ENCODE results near the gene PRMT7.

The PRMT7 gene

DNA sequence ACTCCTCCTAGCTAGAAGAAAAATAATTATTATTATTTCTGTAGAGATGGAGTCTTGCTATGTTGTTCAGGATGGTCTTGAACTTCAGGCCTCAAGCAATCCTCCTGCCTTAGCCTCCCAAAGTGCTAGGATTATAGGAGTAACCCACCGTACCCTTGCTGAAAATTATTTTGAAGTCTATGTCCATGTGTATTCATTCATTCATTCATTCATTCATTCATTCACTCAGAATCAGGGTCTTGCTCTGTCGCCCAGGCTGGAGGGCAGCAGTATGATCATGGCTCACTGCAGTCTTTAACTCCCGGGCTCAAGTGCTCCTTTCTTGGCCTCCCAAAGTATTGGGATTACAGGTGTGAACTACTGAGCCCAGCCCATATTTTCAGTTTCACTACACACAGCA lies 4.2 kb upstream of the PRMT7 start:
- Mint-ChIP-seq H3K36me3 (ENCODE audit: low read depth) (peaks cover 89% of the 10 kb centered on the region), H3K4me3 (no peak overlapping the region), H3K9me3 (no peaks in the 10 kb centered on the region), H3K4me1 (ENCODE audit: low read depth) (peaks cover 22% of the 10 kb centered on the region), H3K27ac (no peak overlapping the region), H3K27me3 (no peaks in the 10 kb centered on the region)
- intact Hi-C loops (cut with micrococcal nuclease) = no loop called here

DNA sequence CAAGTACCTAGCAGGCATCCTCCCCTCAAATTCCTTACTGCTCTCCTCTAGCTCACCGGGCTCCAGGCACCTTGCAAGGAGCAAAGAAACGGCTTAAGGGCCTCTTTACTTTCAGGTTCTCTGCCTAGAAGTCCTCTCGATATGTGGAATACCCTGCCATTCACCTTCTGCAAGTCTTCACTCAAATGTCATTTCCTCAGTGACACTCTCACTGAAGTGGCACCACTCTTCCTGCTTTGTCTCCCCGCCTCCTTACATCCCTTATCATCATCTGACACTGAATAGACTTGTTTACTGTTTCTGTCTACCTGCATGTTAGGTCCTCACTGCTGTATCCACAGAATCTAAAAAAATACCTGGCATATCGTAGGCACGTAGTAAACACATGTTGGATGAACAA lies 1.0 kb upstream of the PRMT7 start:
- Mint-ChIP-seq H3K27ac (peak overlapping the region; percentile 95), H3K4me1 (ENCODE audit: low read depth) (peaks cover 30% of the 10 kb centered on the region), H3K27me3 (no peaks in the 10 kb centered on the region), H3K36me3 (ENCODE audit: low read depth) (peaks cover 71% of the 10 kb centered on the region), H3K4me3 (peak overlapping the region; percentile 92), H3K9me3 (no peaks in the 10 kb centered on the region)
- intact Hi-C loops (cut with micrococcal nuclease) = loop anchor here (1.0 to 5.0 kb wide), 3 partner anchors 44 to 62 kb away; partner anchors contain the start of gene PLA2G15

DNA sequence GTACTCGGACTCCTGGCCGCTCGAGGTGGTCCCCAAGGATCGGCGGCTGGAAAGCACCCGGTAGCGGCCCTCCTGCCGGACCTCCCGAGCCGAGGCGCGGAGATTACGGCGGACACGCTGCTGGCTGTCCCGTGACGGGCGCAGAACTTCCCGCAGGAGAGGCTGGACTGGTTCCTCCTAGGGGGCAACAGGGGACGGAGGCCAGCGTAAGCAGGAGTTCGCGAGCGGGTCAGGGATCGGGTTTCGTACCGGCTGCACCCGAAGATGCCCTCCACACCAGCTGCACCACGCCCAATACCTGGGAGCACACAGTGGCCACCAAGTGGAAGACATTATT lies 414 bp upstream of the PRMT7 start:
- Mint-ChIP-seq H3K9me3 (no peaks in the 10 kb centered on the region), H3K27me3 (no peaks in the 10 kb centered on the region), H3K4me3 (peak overlapping the region; percentile 92), H3K27ac (peak overlapping the region; percentile 95), H3K4me1 (ENCODE audit: low read depth) (peaks cover 30% of the 10 kb centered on the region), H3K36me3 (ENCODE audit: low read depth) (peaks cover 71% of the 10 kb centered on the region)
- intact Hi-C loops (cut with micrococcal nuclease) = loop anchor here (1.0 to 5.0 kb wide), 3 partner anchors 45 to 63 kb away; partner anchors contain the start of gene PLA2G15

GRCh38 chr16:68313116-68313515 lies 2.3 kb downstream of the PRMT7 start:
- H3K4me3 Mint-ChIP-seq = no peak overlapping the region
- H3K4me1 Mint-ChIP-seq (ENCODE audit: low read depth) = peaks cover 30% of the 10 kb centered on the region
- H3K36me3 Mint-ChIP-seq (ENCODE audit: low read depth) = peaks cover 69% of the 10 kb centered on the region
- no peaks in the 10 kb centered on the region for H3K9me3 Mint-ChIP-seq
- intact Hi-C loops (cut with micrococcal nuclease) = loop anchor here (5.0 kb wide), 1 partner anchor 66 kb away; the partner anchor contains the start of gene PLA2G15
- no peaks in the 10 kb centered on the region for H3K27me3 Mint-ChIP-seq
- no peak overlapping the region for H3K27ac Mint-ChIP-seq

GRCh38 chr16:68319185-68319908 lies 8.5 kb downstream of the PRMT7 start:
- H3K36me3 Mint-ChIP-seq (ENCODE audit: low read depth) = peaks cover 88% of the 10 kb centered on the region
- intact Hi-C loops (cut with micrococcal nuclease) = no loop called here

DNA sequence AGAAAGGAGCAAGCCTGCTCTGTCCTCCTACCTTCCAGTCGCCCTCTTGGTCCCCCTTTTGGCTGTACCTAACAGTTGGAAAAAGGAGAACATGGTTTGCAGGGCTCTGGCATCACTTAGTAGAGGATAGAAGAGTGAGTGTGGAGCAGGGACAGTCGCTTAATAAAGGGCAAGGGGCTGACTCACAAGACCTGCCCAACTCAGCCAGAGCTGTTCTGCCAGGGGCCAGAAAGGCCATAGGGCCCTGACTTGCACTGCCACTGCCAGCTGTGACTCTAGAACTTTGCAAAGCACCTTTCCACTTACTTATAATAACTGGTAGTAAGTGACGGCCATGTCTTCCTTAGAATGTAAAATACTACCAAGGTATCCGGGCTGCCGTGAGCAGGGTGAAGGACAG lies 13.5 kb downstream of the PRMT7 start:
- Mint-ChIP-seq H3K27ac (no peak overlapping the region), H3K27me3 (no peaks in the 10 kb centered on the region), H3K36me3 (ENCODE audit: low read depth) (peaks cover 68% of the 10 kb centered on the region), H3K4me3 (no peak overlapping the region), H3K9me3 (no peaks in the 10 kb centered on the region), H3K4me1 (ENCODE audit: low read depth) (no peaks in the 10 kb centered on the region)
- intact Hi-C loops (cut with micrococcal nuclease) = no loop called here

More at GRCh38 chr16:68319185-68319908, 8.5 kb downstream of the PRMT7 start:
- Mint-ChIP-seq H3K9me3 (no peaks in the 10 kb centered on the region), H3K4me1 (ENCODE audit: low read depth) (peaks cover 7% of the 10 kb centered on the region), H3K27me3 (no peaks in the 10 kb centered on the region), H3K27ac (peak overlapping the region; percentile 1), H3K4me3 (no peak overlapping the region)

DNA sequence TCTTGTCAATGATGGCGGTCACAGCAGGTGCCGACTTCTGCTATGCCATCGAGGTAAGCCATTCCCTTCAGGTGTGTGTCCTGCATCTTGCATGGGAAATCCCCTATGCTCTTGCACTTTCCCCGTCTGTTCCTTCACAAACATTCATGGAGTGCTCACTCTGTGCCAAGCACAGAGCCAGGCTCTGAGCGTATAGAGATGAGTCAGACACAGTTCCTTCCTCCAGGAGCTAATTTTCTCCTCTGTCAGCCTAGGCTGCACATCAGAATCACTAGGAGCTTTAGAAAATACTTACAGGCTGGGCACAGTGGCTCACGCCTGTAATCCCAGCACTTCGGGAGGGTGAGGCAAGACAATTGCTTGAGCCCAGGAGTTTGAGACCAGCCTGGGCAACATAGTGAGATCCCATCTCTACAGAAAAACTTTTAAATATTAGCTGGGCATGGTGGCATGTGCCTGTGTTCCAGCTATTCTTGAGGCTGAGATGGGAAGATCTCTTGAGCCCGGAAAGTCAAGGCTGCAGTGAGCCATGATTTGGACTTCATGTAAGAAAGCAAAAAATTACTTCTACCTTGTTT lies 14.1 kb downstream of the PRMT7 start:
- H3K9me3 Mint-ChIP-seq = no peaks in the 10 kb centered on the region
- H3K4me3 Mint-ChIP-seq = no peak overlapping the region
- no peaks in the 10 kb centered on the region for H3K27me3 Mint-ChIP-seq
- intact Hi-C loops (cut with micrococcal nuclease) = no loop called here
- H3K36me3 Mint-ChIP-seq (ENCODE audit: low read depth) = peaks cover 64% of the 10 kb centered on the region
- H3K27ac Mint-ChIP-seq = no peak overlapping the region
- H3K4me1 Mint-ChIP-seq (ENCODE audit: low read depth) = no peaks in the 10 kb centered on the region

GRCh38 chr16:68328151-68328859 lies 17.5 kb downstream of the PRMT7 start:
- Mint-ChIP-seq H3K27me3 (no peaks in the 10 kb centered on the region), H3K4me1 (ENCODE audit: low read depth) (peaks cover 20% of the 10 kb centered on the region), H3K9me3 (no peaks in the 10 kb centered on the region), H3K36me3 (ENCODE audit: low read depth) (peaks cover 38% of the 10 kb centered on the region), H3K4me3 (no peak overlapping the region), H3K27ac (no peak overlapping the region)
- intact Hi-C loops (cut with micrococcal nuclease) = loop anchor here (1.0 kb wide), 2 partner anchors 67 to 88 kb away; no protein-coding TSS in a partner anchor

DNA sequence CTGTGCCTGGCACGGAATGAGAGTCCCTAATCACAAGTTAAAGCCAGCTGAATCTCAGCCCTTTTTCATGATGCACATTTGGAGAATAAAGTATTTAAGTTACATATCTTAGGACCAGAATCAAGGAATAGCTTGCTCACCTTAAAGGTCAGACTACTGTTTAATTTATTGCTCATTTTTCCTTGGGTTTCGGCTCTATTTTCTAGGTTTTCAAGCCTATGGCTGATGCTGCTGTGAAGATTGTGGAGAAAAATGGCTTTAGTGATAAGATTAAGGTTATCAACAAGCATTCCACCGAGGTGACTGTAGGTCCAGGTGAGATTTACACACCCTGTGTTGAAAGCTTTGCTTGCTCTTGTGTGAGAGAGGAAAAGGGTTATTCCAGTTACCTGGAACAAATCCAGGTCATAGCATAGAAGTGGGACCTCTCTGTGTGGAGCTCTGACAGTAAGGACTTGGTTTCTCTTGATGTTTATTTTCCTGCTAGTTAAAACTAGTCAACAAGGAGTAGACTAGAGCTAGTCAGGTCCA lies 18.1 kb downstream of the PRMT7 start:
- no peaks in the 10 kb centered on the region for H3K9me3 Mint-ChIP-seq
- no peak overlapping the region for H3K4me3 Mint-ChIP-seq
- peaks cover 20% of the 10 kb centered on the region for H3K4me1 Mint-ChIP-seq (ENCODE audit: low read depth)
- H3K27ac Mint-ChIP-seq = no peak overlapping the region
- peaks cover 35% of the 10 kb centered on the region for H3K36me3 Mint-ChIP-seq (ENCODE audit: low read depth)
- intact Hi-C loops (cut with micrococcal nuclease) = loop anchor here (1.0 kb wide), 2 partner anchors 68 to 89 kb away; no protein-coding TSS in a partner anchor
- no peaks in the 10 kb centered on the region for H3K27me3 Mint-ChIP-seq

- Mint-ChIP-seq H3K27ac (peak overlapping the region; percentile 77), H3K4me3 (peak overlapping the region; percentile 18), H3K36me3 (ENCODE audit: low read depth) (peaks cover 42% of the 10 kb centered on the region), H3K4me1 (ENCODE audit: low read depth) (peaks cover 27% of the 10 kb centered on the region), H3K27me3 (no peaks in the 10 kb centered on the region), H3K9me3 (no peaks in the 10 kb centered on the region)
- intact Hi-C loops (cut with micrococcal nuclease) = no loop called here
Observed at GRCh38 chr16:68331879-68332410, 21.1 kb downstream of the PRMT7 start.

GRCh38 chr16:68332411-68333121 lies 21.7 kb downstream of the PRMT7 start:
- Mint-ChIP-seq H3K36me3 (ENCODE audit: low read depth) (peaks cover 43% of the 10 kb centered on the region), H3K27me3 (no peaks in the 10 kb centered on the region), H3K4me1 (ENCODE audit: low read depth) (peaks cover 27% of the 10 kb centered on the region), H3K4me3 (peak overlapping the region; percentile 18), H3K27ac (peak overlapping the region; percentile 77), H3K9me3 (no peaks in the 10 kb centered on the region)
- intact Hi-C loops (cut with micrococcal nuclease) = no loop called here

DNA sequence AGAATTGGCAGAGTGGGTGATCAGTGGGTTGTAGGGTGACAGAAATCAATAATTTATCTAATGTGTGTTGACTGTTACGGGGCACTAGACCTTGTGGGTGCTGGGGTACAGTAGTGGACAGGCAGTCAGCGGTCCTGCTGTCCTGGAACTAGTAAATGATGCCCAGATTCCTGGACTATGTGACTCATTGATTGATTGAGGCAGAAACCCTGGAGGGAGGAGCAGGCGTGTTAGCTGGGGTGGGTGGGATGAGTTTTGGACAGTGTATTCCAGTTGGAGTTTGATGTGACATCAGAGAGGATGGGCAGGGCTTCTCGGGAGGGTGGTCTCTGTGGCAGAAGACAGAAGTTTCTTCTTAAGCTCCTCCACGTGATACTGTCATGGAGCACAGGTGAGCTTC lies 24.4 kb downstream of the PRMT7 start:
- H3K27me3 Mint-ChIP-seq = no peaks in the 10 kb centered on the region
- H3K4me1 Mint-ChIP-seq (ENCODE audit: low read depth) = peaks cover 27% of the 10 kb centered on the region
- intact Hi-C loops (cut with micrococcal nuclease) = no loop called here
- H3K9me3 Mint-ChIP-seq = no peaks in the 10 kb centered on the region
- H3K27ac Mint-ChIP-seq = no peak overlapping the region
- H3K36me3 Mint-ChIP-seq (ENCODE audit: low read depth) = peaks cover 58% of the 10 kb centered on the region
- no peak overlapping the region for H3K4me3 Mint-ChIP-seq

GRCh38 chr16:68338326-68339119 lies 27.7 kb downstream of the PRMT7 start:
- Mint-ChIP-seq H3K9me3 (no peaks in the 10 kb centered on the region), H3K27ac (no peak overlapping the region), H3K4me3 (no peak overlapping the region), H3K36me3 (ENCODE audit: low read depth) (peaks cover 90% of the 10 kb centered on the region), H3K4me1 (ENCODE audit: low read depth) (peaks cover 7% of the 10 kb centered on the region), H3K27me3 (no peaks in the 10 kb centered on the region)
- intact Hi-C loops (cut with micrococcal nuclease) = no loop called here

Measured in dendritic cell treated with granulocyte-macrophage colony-stimulating factor and Interleukin-4, amounts not matched to agents 40 ng/mL and 50 ng/mL, for 4 days (primary cell).